Upper lobe of left lung (tissue), 6 donors: Measurements from ENCODE around the gene KDELR1. TPM values are rescaled to one million over a fixed set of nuclear protein-coding genes. Genes with fewer than 3 reads are reported as not detected.

Experiments
- ATAC-seq, 2 donors: fragments of 200-7000 bp; cut with Tn5 transposase; one replicate each; pipeline ENCODE4 v1.9.1; 2022; ENCODE audit warnings: mild to moderate bottlenecking in 2 of 2, moderate library complexity in 2 of 2; ENCODE audit not compliant: low FRiP score in 2 of 2
- DNase-seq, 2 donors: peaks; one replicate each; pipeline ENCODE4 v3.0.0-alpha.2; 2019 to 2020
- H3K27ac ChIP-seq, 4 donors: fragments of 200-600 bp; sonication (generic); one replicate each; pipeline ENCODE4 v1.5.1; 2016 to 2019
- H3K27me3 ChIP-seq, 4 donors: fragments of 200-600 bp; sonication (generic); one replicate each; pipeline ENCODE4 v1.5.1; 2017 to 2019
- H3K36me3 ChIP-seq, 4 donors: fragments of 200-600 bp; sonication (generic); one replicate each; pipeline ENCODE4 v1.5.1; 2016 to 2019
- H3K4me1 ChIP-seq, 4 donors: fragments of 200-600 bp; sonication (generic); one replicate each; pipeline ENCODE4 v1.5.1; 2018 to 2019
- H3K4me3 ChIP-seq, 4 donors: fragments of 200-600 bp; sonication (generic); one replicate each; pipeline ENCODE4 v1.5.1; 2017 to 2019; ENCODE audit warnings: mild to moderate bottlenecking in 2 of 4, moderate library complexity in 1 of 4
- H3K9me3 ChIP-seq, 4 donors: fragments of 200-600 bp; sonication (generic); one replicate each; pipeline ENCODE4 v1.5.1; 2018 to 2019
- EP300 ChIP-seq, 4 donors: sonication (generic); formaldehyde crosslinking; IDR thresholded peaks; one replicate each; pipeline ENCODE4 v1.5.1; 2017; ENCODE audit warnings: antibody characterized with exemption in 4 of 4, control low read depth in 2 of 4
- POLR2A ChIP-seq, 4 donors: fragments of 450-650 bp; IDR thresholded peaks; one replicate each; pipeline ENCODE4 v1.5.1; 2016 to 2017; ENCODE audit warnings: antibody characterized with exemption in 4 of 4, mild to moderate bottlenecking in 2 of 4
- POLR2AphosphoS5 ChIP-seq, 2 donors: sonication (generic); formaldehyde crosslinking; IDR thresholded peaks; one replicate each; pipeline ENCODE4 v1.5.1; 2017; ENCODE audit warnings: antibody characterized with exemption in 2 of 2
- WGBS, 2 donors: methylation state at CpG; one replicate each; pipeline ENCODE4 v1.1.5; 2017 to 2018; 5-methylcytosine and 5-hydroxymethylcytosine counted together
- total RNA-seq, 6 donors: library from RNA; depleted of rRNA in 4 of 6; stranded (reverse); fragments of >200 nt in 4 of 6; gene quantifications; one replicate each; pipeline versions ENCODE4 v1.1.0 to v1.2.1, GENCODE V29; 2016 to 2021
- TF ChIP-seq, protein P1 (sequence below), 6 experiments: fragments of 450-650 bp in 4 of 6; fragments of 200-600 bp in 2 of 6; sonication (generic) in 2 of 6; IDR thresholded peaks; one replicate each; pipeline ENCODE4 v1.5.1; 2016 to 2019; ENCODE audit warnings: antibody characterized with exemption in 6 of 6
- donor health status: DM: no; HTN: no; CAD: no; lungs with moderate emphysema.
- donor health status: DM: no; HTN: yes; CAD: no; lungs with severe emphysema.

KDELR1 gene
- total RNA-seq, 6 donors from 2014 or later: 44.6 to 141 (median 96.8) TPM

- H3K27me3 ChIP-seq: no peaks in the 10 kb centered on the region
- H3K4me3 ChIP-seq: no peak overlapping the region
- H3K4me1 ChIP-seq: peaks cover 7 to 13% (median 9%) of the 10 kb centered on the region in 4 donors
- H3K9me3 ChIP-seq: no peaks in the 10 kb centered on the region
- peak in 1 of 2 donors; percentile 59 for DNase-seq
- no peak for ATAC-seq
- TF ChIP-seq, protein P1, sequence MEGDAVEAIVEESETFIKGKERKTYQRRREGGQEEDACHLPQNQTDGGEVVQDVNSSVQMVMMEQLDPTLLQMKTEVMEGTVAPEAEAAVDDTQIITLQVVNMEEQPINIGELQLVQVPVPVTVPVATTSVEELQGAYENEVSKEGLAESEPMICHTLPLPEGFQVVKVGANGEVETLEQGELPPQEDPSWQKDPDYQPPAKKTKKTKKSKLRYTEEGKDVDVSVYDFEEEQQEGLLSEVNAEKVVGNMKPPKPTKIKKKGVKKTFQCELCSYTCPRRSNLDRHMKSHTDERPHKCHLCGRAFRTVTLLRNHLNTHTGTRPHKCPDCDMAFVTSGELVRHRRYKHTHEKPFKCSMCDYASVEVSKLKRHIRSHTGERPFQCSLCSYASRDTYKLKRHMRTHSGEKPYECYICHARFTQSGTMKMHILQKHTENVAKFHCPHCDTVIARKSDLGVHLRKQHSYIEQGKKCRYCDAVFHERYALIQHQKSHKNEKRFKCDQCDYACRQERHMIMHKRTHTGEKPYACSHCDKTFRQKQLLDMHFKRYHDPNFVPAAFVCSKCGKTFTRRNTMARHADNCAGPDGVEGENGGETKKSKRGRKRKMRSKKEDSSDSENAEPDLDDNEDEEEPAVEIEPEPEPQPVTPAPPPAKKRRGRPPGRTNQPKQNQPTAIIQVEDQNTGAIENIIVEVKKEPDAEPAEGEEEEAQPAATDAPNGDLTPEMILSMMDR (IDR thresholded peaks at IDR 0.05): no peak
- TF ChIP-seq POLR2AphosphoS5 (IDR thresholded peaks at IDR 0.05): no peak
- TF ChIP-seq EP300 (IDR thresholded peaks at IDR 0.05): no peak
- TF ChIP-seq POLR2A (IDR thresholded peaks at IDR 0.05): no peak
- H3K36me3 ChIP-seq: peaks cover 0 to 5% (median 2%) of the 10 kb centered on the region in 4 donors
- WGBS, 2 donors: 91 to 98% methylated on average over 5 to 14 of the region's 14 CpGs
- H3K27ac ChIP-seq: no peak overlapping the region
These were observed 53.0 kb downstream of the KDELR1 start for GRCh38 chr19:48338253-48338755.

GRCh38 chr19:48333467-48334384 is 57.6 kb downstream of the KDELR1 start:
- no peaks in the 10 kb centered on the region for H3K9me3 ChIP-seq
- peak overlapping the region; percentile 33 to 61 (median 48) for H3K4me3 ChIP-seq
- WGBS, 2 donors: 4 to 16% methylated on average over 17 to 29 of the region's 54 CpGs
- H3K36me3 ChIP-seq: peaks cover 0 to 23% (median 2%) of the 10 kb centered on the region in 4 donors
- ATAC-seq: peak; percentile 94 to 95
- DNase-seq: peak; percentile 98
- peak overlapping the region; percentile 84 to 95 (median 93) for H3K27ac ChIP-seq
- H3K27me3 ChIP-seq: no peaks in the 10 kb centered on the region
- TF ChIP-seq POLR2AphosphoS5 (IDR thresholded peaks at IDR 0.05) (peak; percentile 34 to 69), EP300 (IDR thresholded peaks at IDR 0.05) (no peak), POLR2A (IDR thresholded peaks at IDR 0.05) (no peak)
- TF ChIP-seq, protein P1 (IDR thresholded peaks at IDR 0.05): peak; percentile 81 to 99 (median 96)
- peaks cover 35 to 53% (median 42%) of the 10 kb centered on the region in 4 donors for H3K4me1 ChIP-seq

DNA sequence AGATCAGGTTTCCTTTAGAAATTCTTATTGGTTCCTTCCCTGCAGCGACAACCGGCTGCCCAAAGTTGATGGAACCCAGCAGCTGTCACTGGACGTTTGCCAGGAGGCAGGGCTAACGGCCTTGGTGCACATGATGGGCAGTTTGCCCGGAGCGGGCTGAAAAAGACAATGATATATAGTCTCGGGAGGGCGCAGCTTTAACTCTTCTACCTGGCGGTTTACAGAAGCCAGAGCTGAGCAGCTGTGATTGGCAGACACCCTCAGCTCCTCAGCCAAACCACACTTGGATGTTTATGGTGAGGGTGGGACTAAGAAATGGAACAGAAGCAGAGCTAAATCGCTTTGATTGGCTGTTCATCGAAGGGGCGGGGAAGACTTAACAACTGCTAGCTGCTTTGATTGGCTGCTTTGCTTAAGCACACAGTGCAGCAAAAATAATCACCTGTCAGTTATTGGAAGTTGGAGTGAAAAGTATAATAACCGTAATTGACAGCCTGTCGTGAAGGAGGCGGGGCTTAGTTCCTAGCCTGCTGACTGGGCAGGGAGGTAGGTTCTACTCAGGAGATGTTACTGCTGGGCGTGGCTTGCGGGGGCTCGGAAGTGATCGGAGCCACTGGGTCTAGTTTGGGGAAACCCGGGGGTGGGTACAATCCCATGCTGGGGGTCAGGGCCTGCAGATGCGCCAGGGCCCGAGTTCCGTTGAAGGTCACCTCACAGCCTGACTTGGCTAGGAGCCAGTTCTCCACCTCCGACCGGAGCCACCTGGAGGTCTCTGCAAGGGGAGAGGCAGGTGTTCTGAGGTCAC is 58.5 kb downstream of the KDELR1 start:
- H3K27ac ChIP-seq: peak overlapping the region; percentile 84 to 95 (median 93)
- no peaks in the 10 kb centered on the region for H3K27me3 ChIP-seq
- H3K4me1 ChIP-seq: peaks cover 36 to 59% (median 45%) of the 10 kb centered on the region in 4 donors
- ATAC-seq (peak; percentile 89 to 94), DNase-seq (peak; percentile 80 to 97)
- TF ChIP-seq POLR2A (IDR thresholded peaks at IDR 0.05) (peak in 3 of 4 donors; percentile 13 to 75 (median 45)), POLR2AphosphoS5 (IDR thresholded peaks at IDR 0.05) (peak; percentile 50 to 71)
- TF ChIP-seq, protein P1 (IDR thresholded peaks at IDR 0.05): no peak
- WGBS, 2 donors: 2 to 3% methylated on average over 9 to 25 of the region's 25 CpGs
- no peaks in the 10 kb centered on the region for H3K9me3 ChIP-seq
- peak overlapping the region; percentile 33 to 61 (median 48) for H3K4me3 ChIP-seq
- H3K36me3 ChIP-seq: peaks cover 0 to 27% (median 4%) of the 10 kb centered on the region in 4 donors

Other genes starting within 250 kb of the KDELR1 start
- gene LIG1, start 221.2 kb downstream of the KDELR1 start, total RNA-seq: 100 to 1,000 TPM in 1 of 6 donors, 10 to 100 TPM in 5; 11.4 to 113 (median 27.8) TPM
- 10 to 100 TPM in 1 of 6 donors, 1 to 10 TPM in 5; 2.9 to 13.2 (median 8.0) TPM for gene ZSWIM9, start 220.9 kb downstream of the KDELR1 start, total RNA-seq
- 100 to 1,000 TPM in 1 of 6 donors, 10 to 100 TPM in 5; 35.1 to 138 (median 77.8) TPM for gene CARD8, start 135.6 kb downstream of the KDELR1 start, total RNA-seq
- gene ZNF114, start 121.5 kb downstream of the KDELR1 start, total RNA-seq: 1 to 10 TPM; 1.0 to 4.5 (median 1.2) TPM
- 100 to 1,000 TPM in 2 of 6 donors, 10 to 100 TPM in 4; 38.8 to 173 (median 75.1) TPM for gene EMP3, start 66.0 kb downstream of the KDELR1 start, total RNA-seq
- 10 to 100 TPM in 4 of 6 donors, 1 to 10 TPM in 2; 4.7 to 34.6 (median 16.6) TPM for gene TMEM143, start 27.6 kb downstream of the KDELR1 start, total RNA-seq
- gene SYNGR4, start 27.2 kb downstream of the KDELR1 start, total RNA-seq: not detected
- gene GRIN2D, start 2.1 kb upstream of the KDELR1 start, total RNA-seq: 1 to 10 TPM in 2 of 6 donors, under 1 TPM in 4; 0.15 to 1.4 (median 0.57) TPM
- 10 to 100 TPM; 10.5 to 44.1 (median 31.6) TPM for gene GRWD1, start 54.4 kb upstream of the KDELR1 start, total RNA-seq
- gene KCNJ14, start 64.0 kb upstream of the KDELR1 start, total RNA-seq: 1 to 10 TPM in 3 of 6 donors, under 1 TPM in 3; 0.54 to 1.9 (median 0.91) TPM
- 100 to 1,000 TPM in 2 of 6 donors, 10 to 100 TPM in 4; 53.4 to 195 (median 77.0) TPM for gene CYTH2, start 77.8 kb upstream of the KDELR1 start, total RNA-seq
- gene LMTK3, start 120.3 kb upstream of the KDELR1 start, total RNA-seq: 10 to 100 TPM in 4 of 6 donors, 1 to 10 TPM in 2; 4.9 to 45.1 (median 13.1) TPM
- 10 to 100 TPM; 10.5 to 19.6 (median 15.2) TPM for gene SULT2B1, start 160.6 kb upstream of the KDELR1 start, total RNA-seq
- under 1 TPM in 1 of 6 donors, not detected in 5; 0.27 TPM for gene SPACA4, start 215.2 kb upstream of the KDELR1 start, total RNA-seq
- 10 to 100 TPM; 24.0 to 87.3 (median 43.3) TPM for gene FAM83E, start 223.5 kb upstream of the KDELR1 start, total RNA-seq
- 1,000 to 10,000 TPM in 5 of 6 donors, 100 to 1,000 TPM in 1; 950 to 1,930 (median 1,443) TPM for gene RPL18, start 227.6 kb upstream of the KDELR1 start, total RNA-seq
- 10 to 100 TPM in 5 of 6 donors, 1 to 10 TPM in 1; 9.1 to 50.3 (median 26.8) TPM for gene SPHK2, start 228.0 kb upstream of the KDELR1 start, total RNA-seq
- 10 to 100 TPM in 3 of 6 donors, 1 to 10 TPM in 3; 5.2 to 25.4 (median 10.0) TPM for gene DBP, start 245.8 kb upstream of the KDELR1 start, total RNA-seq